HG03066 (cell line): Measurements from ENCODE around the gene F13A1.

Experiments used
- ATAC-seq: cut with Tn5 transposase; IDR thresholded peaks from one replicate; pipeline ENCODE4 v1.9.1; 2021; ENCODE audit warnings: low read depth; ENCODE audit not compliant: unreplicated experiment

The F13A1 gene

DNA sequence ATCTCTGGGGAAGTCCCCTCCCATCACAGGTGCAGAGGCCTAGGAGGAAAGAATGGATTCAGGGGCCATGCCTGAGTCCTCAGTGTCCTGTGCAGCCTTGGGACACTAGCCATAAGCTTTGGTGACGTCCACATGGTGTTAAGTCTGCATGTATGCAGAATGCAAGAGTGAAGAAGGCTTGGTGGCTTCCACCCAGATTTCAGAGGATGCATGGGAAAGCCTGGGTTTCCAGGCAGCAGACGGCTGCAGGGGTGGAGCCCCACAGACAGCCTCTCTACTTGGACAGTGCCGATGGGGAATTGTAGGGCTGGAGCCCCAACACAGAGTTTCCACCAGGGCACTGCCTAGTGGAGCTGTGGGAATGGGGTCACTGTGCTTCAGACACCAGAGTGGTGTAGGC lies 196.7 kb downstream of the F13A1 start:
- no peak for ATAC-seq

DNA sequence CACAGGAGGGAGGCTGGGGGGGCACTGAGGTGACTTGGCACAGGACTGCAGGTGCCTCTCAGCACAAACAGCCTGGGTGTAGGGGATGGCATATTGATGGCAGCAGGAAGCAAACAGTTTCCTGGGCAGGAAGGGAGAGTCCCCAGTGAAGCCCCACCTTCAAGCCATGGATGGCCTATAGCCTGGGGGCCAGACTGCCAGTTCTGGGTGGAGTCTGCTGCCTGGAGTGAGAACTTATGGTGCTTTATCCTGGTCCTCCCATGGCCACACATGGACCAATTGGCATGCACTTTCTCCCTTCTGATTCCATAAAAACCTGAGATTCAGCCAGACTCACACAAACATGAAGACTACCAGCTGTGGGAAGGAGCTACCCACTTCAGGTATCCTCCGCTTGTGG lies 198.5 kb downstream of the F13A1 start:
- no peak for ATAC-seq

DNA sequence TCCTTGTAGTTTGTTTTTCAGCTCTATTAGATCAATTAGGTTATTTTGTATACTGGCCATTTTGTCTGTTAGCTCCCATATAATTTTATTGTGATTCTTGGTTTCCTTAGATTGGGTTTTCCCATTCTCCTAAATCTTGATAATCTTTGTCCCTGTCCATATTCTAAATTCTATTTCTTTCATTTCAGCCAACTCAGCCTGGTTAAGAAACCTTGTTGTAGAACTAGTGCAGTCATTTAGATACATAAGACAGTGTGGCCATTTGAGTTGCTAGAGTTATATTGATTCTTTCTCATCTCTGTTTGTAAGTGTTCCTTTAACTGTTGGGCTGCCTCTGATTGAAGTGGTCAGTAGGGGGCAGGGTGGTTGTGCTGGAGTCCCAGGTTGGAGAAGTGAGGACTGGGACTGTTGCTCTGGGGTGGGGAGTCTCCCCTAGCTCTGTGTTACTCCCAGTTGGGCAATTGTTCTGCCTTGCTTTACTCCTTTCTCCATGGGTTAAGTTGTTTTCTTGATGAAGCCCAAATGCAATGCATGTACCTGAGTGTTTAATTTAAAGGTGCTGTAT lies 214.9 kb downstream of the F13A1 start:
- ATAC-seq = no peak
